HEK293T (cell line): ENCODE data around the gene FPR3.

Source experiments
- ARNT ChIP-seq: fragments of 450-650 bp; IDR thresholded peaks from 2 replicates; pipeline ENCODE4 v1.6.1; 2017; ENCODE audit warnings: mild to moderate bottlenecking
- BHLHE40 ChIP-seq: fragments of 450-650 bp; IDR thresholded peaks from 2 replicates; pipeline ENCODE4 v1.6.1; 2016; ENCODE audit warnings: mild to moderate bottlenecking, moderate library complexity, borderline replicate concordance
- CTBP1 ChIP-seq: fragments of 450-650 bp; IDR thresholded peaks from 2 replicates; pipeline ENCODE4 v1.6.1; 2016; ENCODE audit warnings: borderline replicate concordance
- ELF4 ChIP-seq: fragments of 450-650 bp; IDR thresholded peaks from 2 replicates; pipeline ENCODE4 v1.6.1; 2017; ENCODE audit warnings: antibody characterized with exemption
- FOXA1 ChIP-seq: fragments of 450-650 bp; IDR thresholded peaks from 2 replicates; pipeline ENCODE4 v1.6.1; 2016; ENCODE audit warnings: mild to moderate bottlenecking
- FOXK2 ChIP-seq: fragments of 450-650 bp; IDR thresholded peaks from 2 replicates; pipeline ENCODE4 v1.6.1; 2016; ENCODE audit warnings: mild to moderate bottlenecking
- HDGF ChIP-seq: fragments of 450-650 bp; IDR thresholded peaks from 2 replicates; pipeline ENCODE4 v1.6.1; 2017; ENCODE audit warnings: antibody characterized with exemption, borderline replicate concordance
- L3MBTL2 ChIP-seq: fragments of 450-650 bp; conservative IDR thresholded peaks from 2 replicates; pipeline ENCODE4 v1.6.1; 2016; ENCODE audit warnings: mild to moderate bottlenecking
- SP1 ChIP-seq: fragments of 450-650 bp; IDR thresholded peaks from 2 replicates; pipeline ENCODE4 v1.6.1; 2017
- SUZ12 ChIP-seq: fragments of 450-650 bp; IDR thresholded peaks from 2 replicates; pipeline ENCODE4 v1.6.1; 2016; ENCODE audit warnings: mild to moderate bottlenecking
- TARDBP ChIP-seq: fragments of 450-650 bp; IDR thresholded peaks from 2 replicates; pipeline ENCODE4 v1.6.1; 2016

DNA sequence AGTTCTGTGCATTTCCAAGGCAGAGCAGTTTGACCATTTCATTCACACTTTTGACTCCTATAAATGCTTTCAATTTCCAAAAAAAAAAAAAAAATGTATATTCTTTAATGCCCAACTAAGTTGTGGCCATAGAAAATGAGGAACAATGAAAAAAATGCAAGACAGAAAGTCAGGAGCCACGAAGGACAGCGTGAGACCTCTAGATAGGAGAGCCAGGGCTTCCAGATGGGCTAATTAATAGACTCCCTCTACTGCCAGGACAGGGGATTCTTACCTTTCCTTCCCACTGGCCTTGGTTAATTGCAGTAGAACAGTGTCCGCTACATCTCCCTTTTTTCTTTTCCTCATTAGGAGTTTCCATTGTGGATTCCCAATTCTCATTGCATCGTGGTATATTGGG, 8.6 kb downstream of the FPR3 start:
- no peak for TF ChIP-seq SUZ12
- no peak for TF ChIP-seq FOXK2
- no peak for TF ChIP-seq HDGF
- no peak for TF ChIP-seq FOXA1
- no peak for TF ChIP-seq BHLHE40
- TF ChIP-seq TARDBP = no peak
- no peak for TF ChIP-seq SP1
- no peak for TF ChIP-seq CTBP1
- TF ChIP-seq ARNT = no peak
- TF ChIP-seq ELF4 = no peak
- TF ChIP-seq L3MBTL2 = no peak
